Measurements from ENCODE around the gene ST7L.
"Not testable (repeated sequence)": the region's sequence is repeated elsewhere in the genome, so short reads cannot be mapped to it uniquely, and the experiment has no call there.

ST7L gene

GRCh38 chr1:112486063-112486462 lies 132.9 kb downstream of the ST7L start:
- DNase-seq, result not testable (repeated sequence)

GRCh38 chr1:112478314-112478713 lies 140.6 kb downstream of the ST7L start:
- DNase-seq, result no peak

GRCh38 chr1:112477550-112477949 lies 141.4 kb downstream of the ST7L start:
- no peak for DNase-seq
